ENCODE measurements around the gene ADAMTSL3. TPM values are rescaled to one million over a fixed set of nuclear protein-coding genes. Genes with fewer than 3 reads are reported as not detected.

The ADAMTSL3 gene
- total RNA-seq, 4 donors from 2014 or later = 4.9 to 8.8 (median 6.8) TPM

- TF ChIP-seq POLR2AphosphoS5 (IDR thresholded peaks at IDR 0.05) = no peak
- no peak for TF ChIP-seq POLR2A (IDR thresholded peaks at IDR 0.05)
- no peak for TF ChIP-seq EP300 (IDR thresholded peaks at IDR 0.05; ENCODE audit: low read depth)
- TF ChIP-seq, protein P1, sequence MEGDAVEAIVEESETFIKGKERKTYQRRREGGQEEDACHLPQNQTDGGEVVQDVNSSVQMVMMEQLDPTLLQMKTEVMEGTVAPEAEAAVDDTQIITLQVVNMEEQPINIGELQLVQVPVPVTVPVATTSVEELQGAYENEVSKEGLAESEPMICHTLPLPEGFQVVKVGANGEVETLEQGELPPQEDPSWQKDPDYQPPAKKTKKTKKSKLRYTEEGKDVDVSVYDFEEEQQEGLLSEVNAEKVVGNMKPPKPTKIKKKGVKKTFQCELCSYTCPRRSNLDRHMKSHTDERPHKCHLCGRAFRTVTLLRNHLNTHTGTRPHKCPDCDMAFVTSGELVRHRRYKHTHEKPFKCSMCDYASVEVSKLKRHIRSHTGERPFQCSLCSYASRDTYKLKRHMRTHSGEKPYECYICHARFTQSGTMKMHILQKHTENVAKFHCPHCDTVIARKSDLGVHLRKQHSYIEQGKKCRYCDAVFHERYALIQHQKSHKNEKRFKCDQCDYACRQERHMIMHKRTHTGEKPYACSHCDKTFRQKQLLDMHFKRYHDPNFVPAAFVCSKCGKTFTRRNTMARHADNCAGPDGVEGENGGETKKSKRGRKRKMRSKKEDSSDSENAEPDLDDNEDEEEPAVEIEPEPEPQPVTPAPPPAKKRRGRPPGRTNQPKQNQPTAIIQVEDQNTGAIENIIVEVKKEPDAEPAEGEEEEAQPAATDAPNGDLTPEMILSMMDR (IDR thresholded peaks at IDR 0.05) = no peak
- no peaks in the 10 kb centered on the region for H3K27me3 ChIP-seq
- no peak for DNase-seq
- intact Hi-C loops (cut with DNase I; ENCODE audit: low total_unique reads) (no loop called here), in situ Hi-C loops (cut with MboI; ENCODE audit: low pct_ligation_motif_present in 1 of 4, low pct_unique_long_range_greater_than_20kb in 1 of 4, low sequenced_read_pairs in 3 of 4) (no loop called here)
- no peaks in the 10 kb centered on the region for H3K4me1 ChIP-seq
- WGBS, 2 donors (ENCODE audit: low coverage in 1 of 2) = 82 to 94% methylated on average over 3 to 4 of the region's 4 CpGs
- no peak overlapping the region for H3K4me3 ChIP-seq
- no peak overlapping the region for H3K27ac ChIP-seq
- H3K9me3 ChIP-seq = no peaks in the 10 kb centered on the region
- no peaks in the 10 kb centered on the region for H3K36me3 ChIP-seq
Measured at GRCh38 chr15:83830381-83830780, 176.5 kb downstream of the ADAMTSL3 start.

DNA sequence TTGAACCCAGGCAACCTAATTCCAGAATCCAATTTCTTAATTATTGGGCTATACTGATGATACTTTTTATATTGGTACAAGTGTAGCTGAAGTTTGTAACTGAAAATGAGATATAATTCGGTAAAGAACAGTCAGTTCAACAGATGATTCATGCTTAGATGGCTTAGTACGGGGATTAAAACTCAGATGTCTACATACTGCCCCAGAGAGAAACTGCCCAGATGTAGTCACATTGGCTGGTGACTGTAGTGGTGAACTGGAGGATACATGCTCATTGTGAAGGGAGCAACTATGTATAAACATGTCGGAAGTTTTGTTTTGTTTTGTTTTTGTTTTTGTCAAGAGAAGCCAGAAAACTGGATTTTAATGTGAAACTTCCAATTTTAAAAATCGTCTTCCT, 179.6 kb downstream of the ADAMTSL3 start:
- Histone ChIP-seq H3K36me3 (no peaks in the 10 kb centered on the region), H3K27ac (no peak overlapping the region), H3K27me3 (no peaks in the 10 kb centered on the region), H3K4me1 (no peaks in the 10 kb centered on the region), H3K4me3 (no peak overlapping the region), H3K9me3 (no peaks in the 10 kb centered on the region)
- WGBS, 2 donors (ENCODE audit: low coverage in 1 of 2) = 81 to 100% methylated on average over 2 to 4 of the region's 4 CpGs
- in situ Hi-C loops (cut with MboI; ENCODE audit: low pct_ligation_motif_present in 1 of 4, low pct_unique_long_range_greater_than_20kb in 1 of 4, low sequenced_read_pairs in 3 of 4) (no loop called here), intact Hi-C loops (cut with DNase I; ENCODE audit: low total_unique reads) (no loop called here)
- DNase-seq = no peak
- TF ChIP-seq POLR2AphosphoS5 (IDR thresholded peaks at IDR 0.05) (no peak), EP300 (IDR thresholded peaks at IDR 0.05; ENCODE audit: low read depth) (no peak), POLR2A (IDR thresholded peaks at IDR 0.05) (no peak)
- TF ChIP-seq, protein P1 (IDR thresholded peaks at IDR 0.05) = no peak

DNA sequence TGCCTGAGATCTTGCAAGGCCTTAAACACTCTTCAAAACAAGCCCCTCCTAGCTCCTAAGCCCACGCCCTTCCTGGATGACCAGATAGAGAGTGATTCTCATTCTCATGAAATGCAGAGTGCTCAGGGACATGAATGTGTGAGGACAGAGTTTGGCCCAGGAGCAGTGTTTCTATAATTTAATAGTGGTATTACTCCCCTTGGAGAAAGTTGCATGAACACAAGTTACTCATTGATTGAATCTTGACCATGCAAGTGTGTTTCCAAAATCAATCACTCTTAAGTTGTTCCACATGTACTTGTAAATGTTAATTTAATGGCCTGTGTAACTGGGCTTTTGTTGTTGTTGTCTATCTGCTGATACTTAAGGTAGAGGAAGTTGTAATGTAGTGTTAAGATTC, 181.6 kb downstream of the ADAMTSL3 start:
- in situ Hi-C loops (cut with MboI; ENCODE audit: low pct_ligation_motif_present in 1 of 4, low pct_unique_long_range_greater_than_20kb in 1 of 4, low sequenced_read_pairs in 3 of 4) (no loop called here), intact Hi-C loops (cut with DNase I; ENCODE audit: low total_unique reads) (no loop called here)
- H3K9me3 ChIP-seq = no peaks in the 10 kb centered on the region
- no peaks in the 10 kb centered on the region for H3K36me3 ChIP-seq
- no peak overlapping the region for H3K27ac ChIP-seq
- no peaks in the 10 kb centered on the region for H3K4me1 ChIP-seq
- H3K27me3 ChIP-seq = no peaks in the 10 kb centered on the region
- TF ChIP-seq POLR2AphosphoS5 (IDR thresholded peaks at IDR 0.05) = no peak
- no peak for TF ChIP-seq EP300 (IDR thresholded peaks at IDR 0.05; ENCODE audit: low read depth)
- TF ChIP-seq POLR2A (IDR thresholded peaks at IDR 0.05) = no peak
- DNase-seq = no peak
- H3K4me3 ChIP-seq = no peak overlapping the region
- WGBS, 2 donors (ENCODE audit: low coverage in 1 of 2) = 33 to 70% methylated on average over 1 of the region's 1 CpG

DNA sequence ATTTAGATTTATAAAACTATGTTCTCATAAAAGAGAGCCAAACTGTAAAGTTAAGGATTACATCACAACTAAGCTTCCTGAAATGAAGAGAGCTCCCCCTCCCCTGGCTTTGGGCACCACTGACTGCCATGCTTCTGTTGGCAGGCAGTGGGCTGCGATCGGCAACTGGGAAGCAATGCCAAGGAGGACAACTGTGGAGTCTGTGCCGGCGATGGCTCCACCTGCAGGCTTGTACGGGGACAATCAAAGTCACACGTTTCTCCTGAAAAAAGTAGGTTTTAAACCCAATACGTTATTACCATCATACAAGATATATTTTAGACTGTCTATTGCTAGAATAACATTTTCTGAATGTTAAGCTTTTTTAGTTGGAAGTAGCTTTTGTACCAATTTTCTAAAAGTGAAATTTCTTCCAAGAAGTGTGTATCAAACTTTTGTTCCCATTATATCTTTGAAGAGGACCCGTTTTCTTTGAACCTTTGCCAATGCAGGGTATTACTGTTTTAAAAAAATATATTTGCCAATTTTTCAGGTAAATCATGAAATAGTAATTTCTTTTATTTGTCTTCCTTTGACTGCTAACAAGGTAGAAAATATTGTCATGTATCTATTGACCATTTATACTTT, 184.1 kb downstream of the ADAMTSL3 start:
- Histone ChIP-seq H3K4me3 (no peak overlapping the region), H3K36me3 (no peaks in the 10 kb centered on the region), H3K9me3 (no peaks in the 10 kb centered on the region), H3K27me3 (no peaks in the 10 kb centered on the region), H3K27ac (no peak overlapping the region), H3K4me1 (peaks cover 0 to 3% (median 1%) of the 10 kb centered on the region in 4 donors)
- intact Hi-C loops (cut with DNase I; ENCODE audit: low total_unique reads) (no loop called here), in situ Hi-C loops (cut with MboI; ENCODE audit: low pct_ligation_motif_present in 1 of 4, low pct_unique_long_range_greater_than_20kb in 1 of 4, low sequenced_read_pairs in 3 of 4) (no loop called here)
- WGBS, 2 donors (ENCODE audit: low coverage in 1 of 2) = 4 to 21% methylated on average over 2 to 8 of the region's 8 CpGs
- no peak for DNase-seq
- TF ChIP-seq, protein P1 (IDR thresholded peaks at IDR 0.05) = peak in 2 of 5 experiments; percentile 18
- no peak for TF ChIP-seq POLR2AphosphoS5 (IDR thresholded peaks at IDR 0.05)

DNA sequence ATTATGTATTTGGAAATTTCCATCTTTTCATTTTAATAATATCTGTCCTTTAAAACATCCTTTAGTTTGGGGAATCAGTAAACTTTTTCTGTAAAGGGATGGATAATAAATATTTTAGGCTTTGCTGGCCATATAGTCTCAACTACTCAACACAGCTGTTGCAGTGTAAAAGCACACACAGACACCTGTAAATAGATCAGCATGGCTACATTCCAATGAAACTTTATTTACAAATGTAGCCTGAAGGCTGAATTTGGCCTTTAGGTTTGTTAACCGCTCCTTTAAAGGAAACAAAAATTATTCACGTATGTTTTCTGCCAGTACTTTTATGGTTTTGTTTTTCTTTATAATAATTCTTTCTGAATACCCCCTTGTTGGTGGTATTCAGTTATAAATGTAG, 184.8 kb downstream of the ADAMTSL3 start:
- in situ Hi-C loops (cut with MboI; ENCODE audit: low pct_ligation_motif_present in 1 of 4, low pct_unique_long_range_greater_than_20kb in 1 of 4, low sequenced_read_pairs in 3 of 4) = no loop called here
- intact Hi-C loops (cut with DNase I; ENCODE audit: low total_unique reads) = no loop called here
- H3K36me3 ChIP-seq = no peaks in the 10 kb centered on the region
- TF ChIP-seq POLR2A (IDR thresholded peaks at IDR 0.05) (no peak), POLR2AphosphoS5 (IDR thresholded peaks at IDR 0.05) (no peak), EP300 (IDR thresholded peaks at IDR 0.05; ENCODE audit: low read depth) (no peak)
- TF ChIP-seq, protein P1 (IDR thresholded peaks at IDR 0.05) = no peak
- no peak overlapping the region for H3K4me3 ChIP-seq
- WGBS, 2 donors (ENCODE audit: low coverage in 1 of 2) = 55 to 76% methylated on average over 2 of the region's 2 CpGs
- no peak overlapping the region for H3K27ac ChIP-seq
- H3K4me1 ChIP-seq = peaks cover 0 to 8% (median 2%) of the 10 kb centered on the region in 4 donors
- no peak for DNase-seq
- H3K27me3 ChIP-seq = no peaks in the 10 kb centered on the region
- no peaks in the 10 kb centered on the region for H3K9me3 ChIP-seq

Measured in transverse colon (tissue), 4 donors.